SH-SY5Y (cell line): Measurements from ENCODE around the gene NUP214.

Source experiments
- GATA2 ChIP-seq: IDR thresholded peaks from 2 replicates; pipeline ENCODE4 v1.6.1; 2011; ENCODE audit warnings: mild to moderate bottlenecking, low read depth, low read length
- GATA3 ChIP-seq: IDR thresholded peaks from 2 replicates; pipeline ENCODE4 v1.6.1; 2011; ENCODE audit warnings: low read depth, mild to moderate bottlenecking, low read length, moderate library complexity

GRCh38 chr9:131276891-131277286 is 151.5 kb downstream of the NUP214 start:
- TF ChIP-seq GATA2 (no peak), GATA3 (no peak)
